ENCODE results near the gene COL27A1.
"Not testable (repeated sequence)": the region's sequence is repeated elsewhere in the genome, so short reads cannot be mapped to it uniquely, and the experiment has no call there.

Gene COL27A1

GRCh38 chr9:114123031-114123977 is 32.0 kb upstream of the COL27A1 start:
- Histone ChIP-seq H3K27me3 (replicated peaks; ENCODE audit: control insufficient read depth, insufficient read depth, low read length, poor library complexity, severe bottlenecking) (no peaks in the 10 kb centered on the region), H3K9me3 (ENCODE audit: control insufficient read depth, low read length) (no peaks in the 10 kb centered on the region), H3K4me3 (ENCODE audit: insufficient read depth, low read depth, low read length, poor library complexity, severe bottlenecking) (no peak overlapping the region), H3K27ac (ENCODE audit: insufficient read depth, low read length, poor library complexity, severe bottlenecking) (no peak overlapping the region), H3K4me1 (ENCODE audit: control insufficient read depth, insufficient read depth, low read length, poor library complexity, severe bottlenecking) (no peaks in the 10 kb centered on the region), H3K36me3 (ENCODE audit: control insufficient read depth, insufficient read depth, low read length) (no peaks in the 10 kb centered on the region)
- DNase-seq = no peak

- no peaks in the 10 kb centered on the region for H3K27me3 ChIP-seq (replicated peaks; ENCODE audit: control insufficient read depth, insufficient read depth, low read length, poor library complexity, severe bottlenecking)
- no peak for DNase-seq
- H3K36me3 ChIP-seq (ENCODE audit: control insufficient read depth, insufficient read depth, low read length) = no peaks in the 10 kb centered on the region
- H3K4me1 ChIP-seq (ENCODE audit: control insufficient read depth, insufficient read depth, low read length, poor library complexity, severe bottlenecking) = no peaks in the 10 kb centered on the region
- no peak overlapping the region for H3K27ac ChIP-seq (ENCODE audit: insufficient read depth, low read length, poor library complexity, severe bottlenecking)
- no peaks in the 10 kb centered on the region for H3K9me3 ChIP-seq (ENCODE audit: control insufficient read depth, low read length)
- H3K4me3 ChIP-seq (ENCODE audit: insufficient read depth, low read depth, low read length, poor library complexity, severe bottlenecking) = no peak overlapping the region
Observed at GRCh38 chr9:114124138-114124537, 31.2 kb upstream of the COL27A1 start.

DNA sequence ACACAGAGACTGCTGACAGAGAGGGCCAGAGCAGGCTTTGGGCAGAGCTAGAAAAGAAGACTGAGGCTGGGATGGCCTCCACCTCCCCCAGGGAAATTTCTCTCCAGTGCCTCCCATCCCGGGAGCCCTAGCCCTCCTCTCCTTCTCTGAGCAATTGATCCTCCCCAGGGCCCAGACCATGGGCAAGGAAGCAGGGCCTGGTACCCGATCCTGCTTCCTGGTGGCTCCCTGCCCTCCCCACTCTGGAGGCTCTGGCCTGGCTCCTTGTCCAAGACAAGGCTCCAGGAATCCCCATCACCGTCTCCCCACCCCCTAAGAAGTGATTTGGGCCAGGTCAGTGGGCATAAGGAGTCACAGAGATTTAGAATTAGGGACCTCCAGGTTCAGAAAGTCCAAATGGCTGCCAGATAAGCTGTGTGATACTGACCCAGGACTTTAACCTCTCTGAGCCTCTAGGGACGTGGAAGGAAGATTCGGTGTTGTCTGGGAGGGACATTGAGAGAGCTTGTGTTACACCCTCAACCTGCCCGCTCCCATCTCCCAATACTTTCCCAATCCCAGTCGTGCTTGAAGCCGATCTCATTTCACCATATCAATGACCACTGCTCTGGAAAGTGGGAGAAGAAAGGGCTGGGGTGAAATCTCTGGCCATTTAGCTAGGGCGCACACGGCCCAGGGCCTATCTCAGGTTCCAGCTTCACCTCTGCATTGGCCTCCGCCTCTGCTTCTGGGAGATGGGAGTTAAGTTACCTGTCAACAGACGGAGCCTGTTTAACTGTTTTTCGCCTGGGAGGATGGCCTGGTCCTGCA is 30.5 kb upstream of the COL27A1 start:
- no peaks in the 10 kb centered on the region for H3K27me3 ChIP-seq (replicated peaks; ENCODE audit: control insufficient read depth, insufficient read depth, low read length, poor library complexity, severe bottlenecking)

DNA sequence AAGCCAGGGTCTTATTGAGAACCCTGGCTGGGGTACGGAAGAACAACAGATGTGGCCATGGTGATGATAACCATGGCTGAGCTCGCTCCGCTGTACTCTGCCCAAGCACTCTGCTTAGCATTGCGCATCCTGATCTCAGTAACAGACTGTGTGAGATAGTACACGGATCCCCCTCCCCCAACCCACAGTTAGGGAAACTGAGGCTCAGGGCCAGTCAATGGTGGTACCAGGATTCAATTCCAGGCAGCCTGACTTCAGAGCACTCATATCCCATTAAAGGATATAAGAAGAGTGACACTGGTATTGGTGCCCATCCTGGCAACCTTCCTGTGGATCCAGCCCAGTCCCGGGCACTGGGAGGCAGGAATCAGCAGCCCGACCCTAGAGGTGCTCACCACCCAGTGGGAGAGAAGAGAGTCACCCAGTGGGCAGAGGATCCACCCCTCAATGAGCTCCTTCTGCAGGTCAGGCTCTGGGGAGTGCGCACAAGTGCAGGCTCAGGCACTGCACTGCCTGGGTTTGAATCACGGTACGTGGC is 29.8 kb upstream of the COL27A1 start:
- no peak for DNase-seq
- Histone ChIP-seq H3K27me3 (replicated peaks; ENCODE audit: control insufficient read depth, insufficient read depth, low read length, poor library complexity, severe bottlenecking) (no peaks in the 10 kb centered on the region), H3K9me3 (ENCODE audit: control insufficient read depth, low read length) (no peaks in the 10 kb centered on the region)

More for the DNA sequence above, 30.5 kb upstream of the COL27A1 start:
- Histone ChIP-seq H3K27ac (ENCODE audit: insufficient read depth, low read length, poor library complexity, severe bottlenecking) (no peak overlapping the region), H3K4me1 (ENCODE audit: control insufficient read depth, insufficient read depth, low read length, poor library complexity, severe bottlenecking) (no peaks in the 10 kb centered on the region), H3K4me3 (ENCODE audit: insufficient read depth, low read depth, low read length, poor library complexity, severe bottlenecking) (no peak overlapping the region), H3K9me3 (ENCODE audit: control insufficient read depth, low read length) (no peaks in the 10 kb centered on the region), H3K36me3 (ENCODE audit: control insufficient read depth, insufficient read depth, low read length) (no peaks in the 10 kb centered on the region)
- no peak for DNase-seq

GRCh38 chr9:114126247-114127060 is 28.9 kb upstream of the COL27A1 start:
- Histone ChIP-seq H3K27me3 (replicated peaks; ENCODE audit: control insufficient read depth, insufficient read depth, low read length, poor library complexity, severe bottlenecking) (no peaks in the 10 kb centered on the region), H3K4me1 (ENCODE audit: control insufficient read depth, insufficient read depth, low read length, poor library complexity, severe bottlenecking) (no peaks in the 10 kb centered on the region), H3K36me3 (ENCODE audit: control insufficient read depth, insufficient read depth, low read length) (no peaks in the 10 kb centered on the region), H3K4me3 (ENCODE audit: insufficient read depth, low read depth, low read length, poor library complexity, severe bottlenecking) (no peak overlapping the region), H3K9me3 (ENCODE audit: control insufficient read depth, low read length) (no peaks in the 10 kb centered on the region), H3K27ac (ENCODE audit: insufficient read depth, low read length, poor library complexity, severe bottlenecking) (no peak overlapping the region)
- DNase-seq = no peak

More for the DNA sequence above, 29.8 kb upstream of the COL27A1 start:
- Histone ChIP-seq H3K27ac (ENCODE audit: insufficient read depth, low read length, poor library complexity, severe bottlenecking) (no peak overlapping the region), H3K36me3 (ENCODE audit: control insufficient read depth, insufficient read depth, low read length) (no peaks in the 10 kb centered on the region), H3K4me3 (ENCODE audit: insufficient read depth, low read depth, low read length, poor library complexity, severe bottlenecking) (no peak overlapping the region), H3K4me1 (ENCODE audit: control insufficient read depth, insufficient read depth, low read length, poor library complexity, severe bottlenecking) (no peaks in the 10 kb centered on the region)

GRCh38 chr9:114128759-114129158 is 26.6 kb upstream of the COL27A1 start:
- H3K27ac ChIP-seq (ENCODE audit: insufficient read depth, low read length, poor library complexity, severe bottlenecking); H3K4me1 ChIP-seq (ENCODE audit: control insufficient read depth, insufficient read depth, low read length, poor library complexity, severe bottlenecking); H3K36me3 ChIP-seq (ENCODE audit: control insufficient read depth, insufficient read depth, low read length); H3K27me3 ChIP-seq (replicated peaks; ENCODE audit: control insufficient read depth, insufficient read depth, low read length, poor library complexity, severe bottlenecking); H3K4me3 ChIP-seq (ENCODE audit: insufficient read depth, low read depth, low read length, poor library complexity, severe bottlenecking); H3K9me3 ChIP-seq (ENCODE audit: control insufficient read depth, low read length); DNase-seq: not testable (repeated sequence)

DNA sequence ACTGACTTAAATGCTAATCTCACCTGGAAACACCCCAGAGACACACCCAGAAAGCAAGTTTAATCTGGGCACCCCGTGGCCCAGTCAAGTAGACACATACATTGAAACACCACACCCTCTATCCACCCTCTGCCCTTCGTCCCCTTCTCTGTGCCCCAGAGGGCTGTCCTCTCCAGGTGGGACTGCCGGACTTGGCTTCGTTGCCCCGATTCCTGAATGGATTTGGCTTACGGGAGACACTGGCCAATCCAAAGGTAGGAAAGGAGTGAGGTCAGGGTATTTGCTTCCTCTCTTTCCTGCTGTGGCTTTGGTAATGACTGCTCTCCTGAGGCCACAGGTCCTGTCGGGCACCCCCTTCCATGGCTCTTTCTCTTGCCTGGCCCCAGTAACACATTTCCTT is 25.2 kb upstream of the COL27A1 start:
- H3K27ac ChIP-seq (ENCODE audit: insufficient read depth, low read length, poor library complexity, severe bottlenecking) = no peak overlapping the region
- H3K4me3 ChIP-seq (ENCODE audit: insufficient read depth, low read depth, low read length, poor library complexity, severe bottlenecking) = no peak overlapping the region
- no peaks in the 10 kb centered on the region for H3K9me3 ChIP-seq (ENCODE audit: control insufficient read depth, low read length)
- no peak for DNase-seq
- H3K4me1 ChIP-seq (ENCODE audit: control insufficient read depth, insufficient read depth, low read length, poor library complexity, severe bottlenecking) = no peaks in the 10 kb centered on the region
- H3K36me3 ChIP-seq (ENCODE audit: control insufficient read depth, insufficient read depth, low read length) = no peaks in the 10 kb centered on the region
- no peaks in the 10 kb centered on the region for H3K27me3 ChIP-seq (replicated peaks; ENCODE audit: control insufficient read depth, insufficient read depth, low read length, poor library complexity, severe bottlenecking)

GRCh38 chr9:114130624-114131277 is 24.6 kb upstream of the COL27A1 start:
- Histone ChIP-seq H3K4me1 (ENCODE audit: control insufficient read depth, insufficient read depth, low read length, poor library complexity, severe bottlenecking) (no peaks in the 10 kb centered on the region), H3K27ac (ENCODE audit: insufficient read depth, low read length, poor library complexity, severe bottlenecking) (no peak overlapping the region), H3K9me3 (ENCODE audit: control insufficient read depth, low read length) (no peaks in the 10 kb centered on the region), H3K4me3 (ENCODE audit: insufficient read depth, low read depth, low read length, poor library complexity, severe bottlenecking) (no peak overlapping the region), H3K27me3 (replicated peaks; ENCODE audit: control insufficient read depth, insufficient read depth, low read length, poor library complexity, severe bottlenecking) (no peaks in the 10 kb centered on the region), H3K36me3 (ENCODE audit: control insufficient read depth, insufficient read depth, low read length) (no peaks in the 10 kb centered on the region)
- DNase-seq = no peak

Data from effector memory CD4-positive, alpha-beta T cell (primary cell).